ENCODE data around the gene DHRS2. TPM values are rescaled to one million over a fixed set of nuclear protein-coding genes. Genes with fewer than 3 reads are reported as not detected.
"Not testable (repeated sequence)": the region's sequence is repeated elsewhere in the genome, so short reads cannot be mapped to it uniquely, and the experiment has no call there.

DHRS2 gene
- total RNA-seq (2014; rRNA removed; shearing (Covaris generic)), result 14.0 and 14.7 TPM in 2 replicates

GRCh38 chr14:23636317-23637211, at the start of gene DHRS2:
DHRS2 (plus strand) TSS chr14:23636364; CDS start chr14:23638865, 2,501 bp downstream.
- no peak for DNase-seq (ENCODE audit: low spot score)

GRCh38 chr14:23588884-23589598, 47.1 kb upstream of the DHRS2 start:
- DNase-seq (ENCODE audit: low spot score), result peak; percentile 88

GRCh38 chr14:23589606-23590005, 46.6 kb upstream of the DHRS2 start:
- DNase-seq (ENCODE audit: low spot score), result no peak

- DNase-seq (ENCODE audit: low spot score), result no peak
These were observed 46.0 kb upstream of the DHRS2 start for GRCh38 chr14:23590198-23590597.

- not testable (repeated sequence) for DNase-seq (ENCODE audit: low spot score)
These were observed 42.0 kb upstream of the DHRS2 start for GRCh38 chr14:23594191-23594590.

- no peak for DNase-seq (ENCODE audit: low spot score)
These were observed 35.8 kb upstream of the DHRS2 start for GRCh38 chr14:23600322-23600707.

GRCh38 chr14:23600806-23601205, 35.4 kb upstream of the DHRS2 start:
- DNase-seq (ENCODE audit: low spot score), result no peak

- no peak for DNase-seq (ENCODE audit: low spot score)
These were observed 34.7 kb upstream of the DHRS2 start for GRCh38 chr14:23601424-23601823.

- DNase-seq (ENCODE audit: low spot score), result no peak
These were observed 34.4 kb upstream of the DHRS2 start for GRCh38 chr14:23601845-23602180.

- DNase-seq (ENCODE audit: low spot score), result no peak
These were observed 33.7 kb upstream of the DHRS2 start for GRCh38 chr14:23602181-23603095.

- DNase-seq (ENCODE audit: low spot score), result no peak
These were observed 33.1 kb upstream of the DHRS2 start for GRCh38 chr14:23603103-23603502.

- no peak for DNase-seq (ENCODE audit: low spot score)
These were observed 32.0 kb upstream of the DHRS2 start for GRCh38 chr14:23604148-23604547.

GRCh38 chr14:23604675-23605170, 31.4 kb upstream of the DHRS2 start:
- DNase-seq (ENCODE audit: low spot score), result no peak

GRCh38 chr14:23605931-23606585, 30.1 kb upstream of the DHRS2 start:
- no peak for DNase-seq (ENCODE audit: low spot score)

GRCh38 chr14:23608454-23608853, 27.7 kb upstream of the DHRS2 start:
- no peak for DNase-seq (ENCODE audit: low spot score)

GRCh38 chr14:23609001-23609400, 27.2 kb upstream of the DHRS2 start:
- DNase-seq (ENCODE audit: low spot score), result no peak

GRCh38 chr14:23609411-23610089, 26.6 kb upstream of the DHRS2 start:
- peak; percentile 47 for DNase-seq (ENCODE audit: low spot score)

- DNase-seq (ENCODE audit: low spot score), result no peak
These were observed 25.9 kb upstream of the DHRS2 start for GRCh38 chr14:23610090-23610814.

- DNase-seq (ENCODE audit: low spot score), result no peak
These were observed 25.3 kb upstream of the DHRS2 start for GRCh38 chr14:23610815-23611289.

GRCh38 chr14:23612354-23612732, 23.8 kb upstream of the DHRS2 start:
- no peak for DNase-seq (ENCODE audit: low spot score)

Measured in HT-29 (cell line).